GM21423 (cell line): Measurements from ENCODE around the gene ADGRE1.
"Not testable (repeated sequence)": the region's sequence is repeated elsewhere in the genome, so short reads cannot be mapped to it uniquely, and the experiment has no call there.

ENCODE experiments used
- ATAC-seq: cut with Tn5 transposase; IDR thresholded peaks from one replicate; pipeline ENCODE4 v1.9.1; 2021; ENCODE audit warnings: mild to moderate bottlenecking, moderate library complexity; ENCODE audit not compliant: unreplicated experiment

Gene ADGRE1, protein sequence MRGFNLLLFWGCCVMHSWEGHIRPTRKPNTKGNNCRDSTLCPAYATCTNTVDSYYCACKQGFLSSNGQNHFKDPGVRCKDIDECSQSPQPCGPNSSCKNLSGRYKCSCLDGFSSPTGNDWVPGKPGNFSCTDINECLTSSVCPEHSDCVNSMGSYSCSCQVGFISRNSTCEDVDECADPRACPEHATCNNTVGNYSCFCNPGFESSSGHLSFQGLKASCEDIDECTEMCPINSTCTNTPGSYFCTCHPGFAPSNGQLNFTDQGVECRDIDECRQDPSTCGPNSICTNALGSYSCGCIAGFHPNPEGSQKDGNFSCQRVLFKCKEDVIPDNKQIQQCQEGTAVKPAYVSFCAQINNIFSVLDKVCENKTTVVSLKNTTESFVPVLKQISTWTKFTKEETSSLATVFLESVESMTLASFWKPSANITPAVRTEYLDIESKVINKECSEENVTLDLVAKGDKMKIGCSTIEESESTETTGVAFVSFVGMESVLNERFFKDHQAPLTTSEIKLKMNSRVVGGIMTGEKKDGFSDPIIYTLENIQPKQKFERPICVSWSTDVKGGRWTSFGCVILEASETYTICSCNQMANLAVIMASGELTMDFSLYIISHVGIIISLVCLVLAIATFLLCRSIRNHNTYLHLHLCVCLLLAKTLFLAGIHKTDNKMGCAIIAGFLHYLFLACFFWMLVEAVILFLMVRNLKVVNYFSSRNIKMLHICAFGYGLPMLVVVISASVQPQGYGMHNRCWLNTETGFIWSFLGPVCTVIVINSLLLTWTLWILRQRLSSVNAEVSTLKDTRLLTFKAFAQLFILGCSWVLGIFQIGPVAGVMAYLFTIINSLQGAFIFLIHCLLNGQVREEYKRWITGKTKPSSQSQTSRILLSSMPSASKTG

DNA sequence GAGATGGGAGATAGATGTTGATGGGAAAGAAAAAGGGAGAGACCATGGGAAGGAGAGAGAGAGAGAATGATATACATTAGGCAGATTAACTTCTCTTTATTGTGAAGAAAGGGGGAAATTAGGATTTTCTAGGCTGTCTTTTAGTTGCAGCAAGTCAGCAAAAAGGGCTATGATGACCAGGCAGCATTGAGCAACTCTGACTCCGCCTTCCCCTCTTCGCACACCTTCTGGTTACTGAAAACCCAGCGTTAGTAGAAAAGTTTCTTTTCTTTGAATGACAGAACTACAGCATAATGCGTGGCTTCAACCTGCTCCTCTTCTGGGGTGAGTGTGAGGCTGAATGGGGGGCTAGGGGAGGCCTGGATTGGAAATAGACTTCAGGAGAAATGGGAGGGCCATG is at the start of gene ADGRE1:
ADGRE1 (plus strand) TSS at position 264 of the 400 bp plus-strand sequence; CDS start at position 294, 30 bp downstream.
- ATAC-seq, result no peak

DNA sequence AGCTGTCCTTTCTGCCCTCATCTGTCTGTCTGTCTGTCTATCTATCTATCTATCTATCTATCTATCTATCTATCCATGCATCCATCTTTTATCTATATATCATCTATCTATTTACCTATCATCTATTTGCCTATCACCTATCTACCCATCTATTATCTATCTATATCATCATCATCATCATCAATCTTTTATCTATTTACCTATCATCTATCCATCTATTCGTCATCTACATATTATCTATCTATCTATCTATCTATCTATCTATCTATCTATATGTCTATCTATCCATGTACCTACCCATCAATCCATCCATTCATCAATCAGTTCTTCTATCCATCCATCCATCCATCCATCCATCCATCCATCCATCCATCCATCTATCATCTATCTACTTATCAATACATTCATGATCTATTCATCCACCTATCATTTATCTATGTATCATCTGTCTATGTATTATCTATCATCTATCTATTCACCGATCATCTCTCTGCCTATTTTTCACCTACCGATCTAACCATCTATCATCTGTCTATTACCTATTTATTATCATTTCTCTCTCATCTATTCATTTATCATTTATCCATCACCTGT is 49.2 kb upstream of the ADGRE1 start:
- no peak for ATAC-seq

DNA sequence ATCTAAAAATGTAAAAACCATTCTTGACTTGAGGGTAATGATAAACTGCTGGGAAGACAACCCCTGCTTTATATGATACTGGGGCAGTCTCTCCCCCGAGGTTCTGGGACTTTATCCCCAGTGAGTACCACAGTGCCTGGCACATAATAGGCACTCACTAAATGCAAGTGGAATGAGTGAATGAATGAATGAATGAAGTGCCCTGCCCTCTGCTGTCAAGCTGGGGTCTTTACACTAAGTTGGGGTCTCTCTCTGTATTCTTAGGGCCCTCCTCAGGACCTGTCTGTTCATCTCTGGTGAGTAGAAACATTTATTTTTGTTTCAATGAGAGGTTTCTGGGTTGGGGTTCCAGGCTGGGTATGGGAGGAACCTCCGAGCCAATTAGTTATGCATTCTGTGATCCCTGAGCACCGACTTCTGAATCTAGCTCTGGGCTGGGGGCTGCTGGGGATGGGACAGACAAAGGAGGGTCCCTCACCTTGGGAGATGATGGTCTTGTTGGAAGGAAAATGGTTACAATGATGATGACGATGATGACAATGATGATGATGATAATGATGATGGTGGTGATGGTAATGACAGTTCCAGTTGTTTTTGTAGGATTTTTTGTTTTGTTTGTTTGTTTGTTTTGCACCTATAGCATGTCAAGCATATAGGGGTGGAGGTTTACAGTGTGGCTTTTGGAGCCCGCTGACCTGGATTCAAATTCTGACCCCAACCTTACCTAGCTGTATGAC is 44.3 kb upstream of the ADGRE1 start:
- ATAC-seq, result no peak

DNA sequence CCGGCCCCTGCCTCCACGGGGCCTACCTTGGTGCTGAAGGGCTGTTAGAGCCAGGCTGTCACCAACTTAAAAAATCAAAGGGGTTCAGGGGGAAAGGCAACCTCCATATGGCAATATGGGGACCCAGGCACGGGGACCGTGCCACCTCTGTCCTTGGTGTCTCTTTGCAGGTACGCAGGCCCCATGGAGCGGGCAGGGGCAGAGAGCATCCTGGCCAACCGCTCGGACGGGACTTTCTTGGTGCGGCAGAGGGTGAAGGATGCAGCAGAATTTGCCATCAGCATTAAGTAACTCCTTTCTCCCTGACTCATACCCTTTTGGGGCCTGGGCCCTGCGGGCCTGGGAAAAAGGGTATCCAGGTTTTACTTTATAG is 39.6 kb upstream of the ADGRE1 start:
- no peak for ATAC-seq

DNA sequence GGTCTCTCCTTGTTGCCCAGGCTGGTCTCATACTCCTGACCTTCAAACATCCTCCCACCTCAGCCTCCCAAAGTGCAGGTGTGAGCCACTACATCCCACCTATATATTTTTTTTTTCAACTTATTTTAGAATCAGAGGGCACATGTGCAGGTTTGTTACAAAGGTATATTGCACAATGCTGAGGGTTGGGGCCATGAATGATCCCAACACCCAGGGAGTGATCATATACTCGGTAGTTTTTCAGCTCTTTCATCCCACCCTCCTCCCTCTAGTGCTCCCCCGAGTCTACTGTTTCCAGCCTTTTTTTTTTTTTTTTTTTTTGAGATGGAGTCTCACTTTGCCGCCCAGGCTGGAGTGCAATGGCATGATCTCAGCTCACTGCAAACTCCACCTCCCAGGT is 38.4 kb upstream of the ADGRE1 start:
- no peak for ATAC-seq

DNA sequence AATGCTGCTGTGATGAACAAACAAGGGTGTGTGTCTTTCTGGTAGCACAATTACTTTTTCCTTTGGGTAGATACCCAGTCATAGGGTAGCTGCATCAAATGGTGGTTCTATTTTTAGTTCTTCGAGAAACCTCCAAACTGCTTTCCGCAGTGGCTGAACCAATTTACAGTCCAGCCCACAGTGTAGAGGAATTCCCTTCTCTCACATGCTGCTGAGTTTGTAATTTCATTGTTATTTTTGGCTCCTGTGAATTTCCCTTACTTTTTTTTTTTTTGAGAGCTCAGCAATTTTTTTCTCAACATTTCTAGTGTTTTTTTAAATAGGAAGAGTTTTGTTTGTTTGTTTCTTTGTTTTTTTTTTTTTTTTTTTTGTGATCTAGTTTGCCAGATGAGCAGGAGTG is 37.5 kb upstream of the ADGRE1 start:
- ATAC-seq, result no peak

DNA sequence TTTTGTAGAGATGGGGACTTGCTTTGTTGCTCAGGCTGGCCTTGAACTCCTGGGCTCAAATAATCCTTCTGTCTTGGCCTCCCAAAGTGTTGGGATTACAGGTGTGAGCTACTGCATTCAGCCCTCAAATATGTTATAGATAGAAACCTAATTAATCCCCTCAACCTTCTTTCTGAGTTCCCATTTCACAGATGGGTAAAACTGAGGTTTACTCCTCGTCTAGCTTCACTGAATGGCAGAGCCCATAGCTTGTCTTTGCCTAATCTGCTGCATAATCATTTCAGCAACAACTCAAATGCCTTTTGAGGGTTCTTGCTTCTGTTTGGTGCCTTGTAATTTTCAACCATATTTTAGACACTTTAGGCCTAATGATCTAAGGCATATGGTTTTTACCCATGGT is 36.0 kb upstream of the ADGRE1 start:
- no peak for ATAC-seq

DNA sequence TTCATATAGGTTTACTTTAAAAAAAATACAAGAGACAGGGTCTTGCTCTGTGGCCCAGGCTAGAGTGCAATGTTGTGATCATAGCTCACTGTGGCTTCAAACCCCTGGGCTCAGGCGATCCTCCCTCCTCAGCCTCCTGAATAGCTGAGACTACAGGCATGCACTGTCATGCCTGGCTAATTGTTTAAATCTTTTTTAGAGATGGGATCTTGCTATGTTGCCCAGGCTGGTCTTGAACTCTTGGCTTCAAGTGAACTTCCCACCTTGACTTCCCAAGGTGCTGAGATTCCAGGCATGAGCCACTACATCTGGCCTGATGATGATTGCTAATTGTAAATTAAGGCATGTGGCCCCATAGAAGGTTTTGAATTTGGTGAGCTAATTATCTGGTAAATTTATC is 35.4 kb upstream of the ADGRE1 start:
- no peak for ATAC-seq

DNA sequence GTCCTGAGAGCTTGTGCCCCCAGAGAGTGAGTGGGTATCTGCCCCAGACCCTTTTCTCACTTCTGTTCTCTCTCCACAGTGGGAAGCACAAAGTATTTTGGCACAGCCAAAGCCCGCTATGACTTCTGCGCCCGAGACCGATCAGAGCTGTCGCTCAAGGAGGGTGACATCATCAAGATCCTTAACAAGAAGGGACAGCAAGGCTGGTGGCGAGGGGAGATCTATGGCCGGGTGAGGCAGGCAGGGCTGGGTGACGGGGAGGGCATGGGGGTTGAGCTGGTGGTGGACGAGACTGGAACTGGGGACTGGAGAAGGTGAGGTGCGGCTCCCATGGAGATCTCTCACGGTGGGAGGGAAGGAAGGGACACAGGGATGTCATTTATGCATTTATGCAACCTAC is 33.5 kb upstream of the ADGRE1 start:
- ATAC-seq, result no peak

DNA sequence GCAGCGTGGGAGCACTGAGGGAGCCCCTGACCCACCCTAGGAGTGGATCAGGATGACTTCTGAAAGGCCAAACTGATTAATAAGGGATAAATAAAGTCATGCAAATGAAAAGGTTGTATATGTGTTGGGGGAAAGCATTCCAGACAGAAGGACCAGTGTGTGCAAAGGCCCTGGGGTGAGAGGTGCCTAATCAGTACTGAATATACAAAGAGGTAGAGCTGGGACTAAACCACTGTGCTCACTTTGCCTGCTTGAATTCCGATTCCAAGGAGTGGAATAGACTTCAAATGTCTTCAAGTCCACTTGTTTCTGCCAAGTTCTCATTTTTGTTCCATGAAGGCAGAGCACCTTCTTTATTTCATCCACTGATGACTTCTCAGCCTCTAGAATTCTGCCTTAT is 32.6 kb upstream of the ADGRE1 start:
- no peak for ATAC-seq

- no peak for ATAC-seq
Observed at GRCh38 chr19:6856749-6857372, 30.5 kb upstream of the ADGRE1 start.

GRCh38 chr19:6861683-6862286 is 25.6 kb upstream of the ADGRE1 start:
- ATAC-seq, result no peak

- peak; percentile 70 for ATAC-seq
Observed at GRCh38 chr19:6862673-6863078, 24.7 kb upstream of the ADGRE1 start.

GRCh38 chr19:6864325-6864940 is 22.9 kb upstream of the ADGRE1 start:
- no peak for ATAC-seq

DNA sequence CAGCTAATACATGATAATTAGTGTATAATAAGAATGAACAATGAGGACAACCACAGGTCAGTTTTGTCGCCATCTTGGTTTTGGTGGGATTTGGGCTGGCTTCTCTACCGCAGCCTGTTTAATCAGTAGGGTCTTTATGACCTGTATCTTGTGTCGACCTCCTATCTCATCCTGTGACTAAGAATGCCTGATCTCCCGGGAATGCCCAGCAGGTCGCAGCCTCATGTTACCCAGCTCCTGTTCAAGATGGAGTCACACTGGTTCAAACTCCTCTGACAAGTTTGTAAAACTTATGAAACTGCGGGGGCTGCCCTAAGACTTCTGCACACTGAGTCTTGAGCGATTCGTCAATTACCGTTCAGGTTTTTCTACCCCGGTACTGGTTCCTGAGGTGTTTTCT is 21.5 kb upstream of the ADGRE1 start:
- no peak for ATAC-seq

DNA sequence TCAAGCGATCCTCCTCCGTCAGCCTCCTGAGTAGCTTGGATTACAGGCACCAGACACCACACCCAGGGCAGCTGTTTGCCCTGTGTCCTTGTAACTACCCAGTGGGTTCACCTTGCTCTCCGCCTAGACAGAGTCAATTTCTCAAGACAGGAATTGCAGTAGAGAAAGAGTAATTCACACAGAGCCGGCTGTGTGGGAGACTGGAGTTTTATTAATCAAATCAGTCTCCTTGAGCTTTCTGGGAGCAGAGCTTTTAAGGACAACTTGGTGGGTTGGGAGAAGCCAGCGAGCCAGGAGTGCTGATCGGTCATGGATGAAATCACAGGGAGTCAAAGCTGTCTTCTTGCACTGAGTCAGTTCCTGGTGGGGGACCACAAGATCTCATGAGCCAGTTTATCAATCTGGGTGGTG is 20.6 kb upstream of the ADGRE1 start:
- no peak for ATAC-seq

- no peak for ATAC-seq
Observed at GRCh38 chr19:6868351-6868750, 19.0 kb upstream of the ADGRE1 start.

DNA sequence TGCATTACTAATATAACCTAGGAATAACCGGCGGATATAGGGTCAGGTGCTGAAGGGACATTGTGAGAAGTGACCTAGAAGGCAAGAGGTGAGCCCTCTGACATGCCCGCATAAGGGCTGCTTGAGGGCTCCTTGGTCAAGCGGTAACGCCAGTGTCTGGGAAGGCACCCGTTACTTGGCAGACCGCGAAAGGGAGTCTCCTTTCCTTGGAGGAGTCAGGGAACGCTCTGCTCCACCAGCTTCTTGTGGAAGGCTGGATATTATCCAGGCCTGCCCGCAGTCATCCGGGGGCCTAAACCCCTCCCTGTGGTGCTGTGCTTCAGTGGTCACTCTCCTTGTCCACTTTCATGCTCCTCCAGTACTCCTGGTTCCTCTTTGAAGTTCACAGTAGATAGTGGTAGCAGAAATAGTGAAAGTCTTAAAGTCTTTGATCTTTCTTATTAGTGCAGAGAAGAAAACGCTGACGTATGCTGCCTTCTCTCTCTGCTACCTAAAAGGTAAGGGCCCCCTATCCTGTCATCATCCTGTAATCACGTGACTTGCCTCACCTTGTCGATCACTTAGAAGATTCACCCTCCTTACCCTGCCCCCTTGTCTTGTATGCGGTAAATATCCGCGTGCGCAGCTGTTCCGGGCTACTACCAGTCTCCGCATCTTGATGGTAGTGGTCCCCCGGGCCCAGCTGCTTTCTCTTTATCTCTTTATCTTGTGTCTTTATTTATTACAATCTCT is 18.1 kb upstream of the ADGRE1 start:
- not testable (repeated sequence) for ATAC-seq
